ENCODE measurements around the gene KLK10.

KLK10 gene

GRCh38 chr19:50967929-50968715, 51.4 kb downstream of the KLK10 start:
- no peak for DNase-seq (ENCODE audit: low read depth)

- DNase-seq (ENCODE audit: low read depth) = no peak
These were observed 55.2 kb downstream of the KLK10 start for GRCh38 chr19:50964266-50964665.

- no peak for DNase-seq (ENCODE audit: low read depth)
These were observed 56.1 kb downstream of the KLK10 start for GRCh38 chr19:50963381-50963780.
